ENCODE measurements around the gene BLM. TPM values are rescaled to one million over a fixed set of nuclear protein-coding genes. Genes with fewer than 3 reads are reported as not detected.

Gene BLM
- total and polyA plus RNA-seq, 4 donors, result 2.2 to 8.7 (median 3.8) TPM

DNA sequence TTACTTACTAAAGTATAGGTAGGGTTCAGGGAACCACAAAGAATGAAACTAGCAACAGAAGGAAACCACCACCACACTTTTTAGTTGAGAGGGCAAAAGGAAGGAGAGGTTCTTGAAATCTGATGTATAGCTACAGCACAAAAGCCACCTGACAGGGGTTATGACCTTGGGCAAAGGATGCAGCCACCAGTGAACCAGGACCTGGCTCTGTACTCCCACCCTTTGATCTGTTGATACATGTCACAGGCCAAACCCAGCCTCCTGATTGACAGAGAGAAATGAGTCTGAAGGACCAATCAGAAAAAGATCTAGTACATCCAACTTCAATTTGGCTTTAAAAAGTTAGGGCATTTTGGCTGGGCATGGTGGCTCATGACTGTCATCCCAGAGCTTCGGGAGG, 20.0 kb upstream of the BLM start:
- TF ChIP-seq, protein P1, sequence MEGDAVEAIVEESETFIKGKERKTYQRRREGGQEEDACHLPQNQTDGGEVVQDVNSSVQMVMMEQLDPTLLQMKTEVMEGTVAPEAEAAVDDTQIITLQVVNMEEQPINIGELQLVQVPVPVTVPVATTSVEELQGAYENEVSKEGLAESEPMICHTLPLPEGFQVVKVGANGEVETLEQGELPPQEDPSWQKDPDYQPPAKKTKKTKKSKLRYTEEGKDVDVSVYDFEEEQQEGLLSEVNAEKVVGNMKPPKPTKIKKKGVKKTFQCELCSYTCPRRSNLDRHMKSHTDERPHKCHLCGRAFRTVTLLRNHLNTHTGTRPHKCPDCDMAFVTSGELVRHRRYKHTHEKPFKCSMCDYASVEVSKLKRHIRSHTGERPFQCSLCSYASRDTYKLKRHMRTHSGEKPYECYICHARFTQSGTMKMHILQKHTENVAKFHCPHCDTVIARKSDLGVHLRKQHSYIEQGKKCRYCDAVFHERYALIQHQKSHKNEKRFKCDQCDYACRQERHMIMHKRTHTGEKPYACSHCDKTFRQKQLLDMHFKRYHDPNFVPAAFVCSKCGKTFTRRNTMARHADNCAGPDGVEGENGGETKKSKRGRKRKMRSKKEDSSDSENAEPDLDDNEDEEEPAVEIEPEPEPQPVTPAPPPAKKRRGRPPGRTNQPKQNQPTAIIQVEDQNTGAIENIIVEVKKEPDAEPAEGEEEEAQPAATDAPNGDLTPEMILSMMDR (IDR thresholded peaks at IDR 0.05; ENCODE audit: control extremely low read depth, extremely low read depth), result no peak
- Histone ChIP-seq H3K27ac (ENCODE audit: low read depth in 1 of 2, low read length in 1 of 2) (no peak overlapping the region), H3K36me3 (ENCODE audit: control insufficient read depth in 4 of 4, insufficient read depth in 4 of 4, low read length in 4 of 4) (no peaks in the 10 kb centered on the region), H3K9me3 (ENCODE audit: control insufficient read depth in 4 of 4, insufficient read depth in 3 of 4, low read length in 3 of 4) (no peaks in the 10 kb centered on the region), H3K9ac (ENCODE audit: insufficient read depth in 1 of 2, low read length in 2 of 2) (no peak overlapping the region), H3K4me1 (ENCODE audit: control insufficient read depth in 5 of 5, insufficient read depth in 5 of 5, low read length in 5 of 5) (no peaks in the 10 kb centered on the region), H3K27me3 (ENCODE audit: control insufficient read depth in 3 of 3, insufficient read depth in 3 of 3, low read length in 2 of 3) (no peaks in the 10 kb centered on the region), H3K4me3 (no peak overlapping the region)
- no peak for DNase-seq
- no peak for ATAC-seq (ENCODE audit: insufficient read depth, low FRiP score)
- 94 to 98% methylated on average over 1 of the region's 1 CpG for WGBS, 2 donors

DNA sequence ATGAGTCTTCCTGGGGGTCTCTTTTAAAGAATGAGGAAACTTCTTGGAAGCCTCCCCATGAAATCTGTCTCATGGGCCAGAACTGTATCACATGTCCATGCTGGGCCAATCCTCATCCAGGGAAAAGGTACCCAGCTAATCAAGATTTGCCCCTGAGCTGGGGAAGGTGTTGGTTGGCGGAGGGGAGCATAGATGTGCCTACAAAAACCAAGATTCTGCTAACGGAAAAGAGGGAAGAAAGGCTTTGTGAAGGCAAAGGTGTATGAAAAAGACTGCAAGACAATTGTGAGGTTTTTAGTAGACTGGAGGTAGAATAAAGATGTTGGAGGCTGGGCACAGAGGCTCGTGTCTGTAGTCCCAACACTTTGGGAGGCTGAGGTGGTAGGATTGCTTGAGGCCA, 18.5 kb upstream of the BLM start:
- 93 to 97% methylated on average over 3 of the region's 3 CpGs for WGBS, 2 donors
- H3K4me3 ChIP-seq, result no peak overlapping the region
- ATAC-seq (ENCODE audit: insufficient read depth, low FRiP score), result no peak

DNA sequence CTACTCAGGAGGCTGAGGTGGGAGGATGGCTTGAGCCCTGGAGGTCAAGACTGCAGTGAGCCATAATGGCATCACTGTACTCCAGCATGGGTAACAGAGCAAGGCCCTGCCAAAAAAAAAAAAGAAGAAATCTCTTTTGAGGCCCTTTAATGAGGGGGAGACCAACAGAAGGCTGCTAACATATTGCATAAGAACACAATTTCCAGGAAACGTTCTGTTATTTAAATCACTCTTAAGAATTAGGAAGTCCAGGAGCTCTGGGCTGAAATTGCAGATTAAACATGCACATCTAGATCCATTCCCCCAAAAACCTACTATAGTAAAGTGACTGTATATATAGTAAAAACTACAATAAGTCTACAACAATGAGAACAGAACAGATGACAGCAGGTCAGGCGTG, 16.1 kb upstream of the BLM start:
- 40 to 60% methylated on average over 2 of the region's 2 CpGs for WGBS, 2 donors
- H3K27ac ChIP-seq (ENCODE audit: low read depth in 1 of 2, low read length in 1 of 2), result no peak overlapping the region
- H3K36me3 ChIP-seq (ENCODE audit: control insufficient read depth in 4 of 4, insufficient read depth in 4 of 4, low read length in 4 of 4), result no peaks in the 10 kb centered on the region
- H3K9ac ChIP-seq (ENCODE audit: insufficient read depth in 1 of 2, low read length in 2 of 2), result no peak overlapping the region
- no peak overlapping the region for H3K4me3 ChIP-seq
- ATAC-seq (ENCODE audit: insufficient read depth, low FRiP score) (no peak), DNase-seq (no peak)
- H3K27me3 ChIP-seq (ENCODE audit: control insufficient read depth in 3 of 3, insufficient read depth in 3 of 3, low read length in 2 of 3), result no peaks in the 10 kb centered on the region
- TF ChIP-seq, protein P1 (IDR thresholded peaks at IDR 0.05; ENCODE audit: control extremely low read depth, extremely low read depth), result no peak
- no peaks in the 10 kb centered on the region for H3K9me3 ChIP-seq (ENCODE audit: control insufficient read depth in 4 of 4, insufficient read depth in 3 of 4, low read length in 3 of 4)
- H3K4me1 ChIP-seq (ENCODE audit: control insufficient read depth in 5 of 5, insufficient read depth in 5 of 5, low read length in 5 of 5), result no peaks in the 10 kb centered on the region

More for the DNA sequence above, 18.5 kb upstream of the BLM start:
- no peaks in the 10 kb centered on the region for H3K27me3 ChIP-seq (ENCODE audit: control insufficient read depth in 3 of 3, insufficient read depth in 3 of 3, low read length in 2 of 3)
- H3K4me1 ChIP-seq (ENCODE audit: control insufficient read depth in 5 of 5, insufficient read depth in 5 of 5, low read length in 5 of 5), result no peaks in the 10 kb centered on the region
- no peak for DNase-seq
- H3K36me3 ChIP-seq (ENCODE audit: control insufficient read depth in 4 of 4, insufficient read depth in 4 of 4, low read length in 4 of 4), result no peaks in the 10 kb centered on the region
- TF ChIP-seq, protein P1 (IDR thresholded peaks at IDR 0.05; ENCODE audit: control extremely low read depth, extremely low read depth), result no peak
- H3K9me3 ChIP-seq (ENCODE audit: control insufficient read depth in 4 of 4, insufficient read depth in 3 of 4, low read length in 3 of 4), result no peaks in the 10 kb centered on the region
- H3K27ac ChIP-seq (ENCODE audit: low read depth in 1 of 2, low read length in 1 of 2), result no peak overlapping the region
- no peak overlapping the region for H3K9ac ChIP-seq (ENCODE audit: insufficient read depth in 1 of 2, low read length in 2 of 2)

Data from lung (tissue), 12 donors.